ENCODE results near the gene PRSS22. TPM values are rescaled to one million over a fixed set of nuclear protein-coding genes. Genes with fewer than 3 reads are reported as not detected.

PRSS22 gene
- polyA plus RNA-seq, 1 donor (not counting 4 experiments of a cell fraction or from before 2014, with no cell fraction given) = 2.2 TPM

- Histone ChIP-seq H3K9me3 (ENCODE audit: control insufficient read depth, low read depth, low read length) (no peaks in the 10 kb centered on the region), H3K4me3 (ENCODE audit: control insufficient read depth in 2 of 3, extremely low read depth in 1 of 3, insufficient read depth in 2 of 3, low read depth in 1 of 3, low read length in 3 of 3) (no peak overlapping the region), H3K4me2 (ENCODE audit: control insufficient read depth, extremely low read depth, insufficient read depth, low read depth, low read length) (no peak overlapping the region), H4K20me1 (ENCODE audit: control insufficient read depth, extremely low read depth, insufficient read depth, low read length) (no peaks in the 10 kb centered on the region), H3K27ac (ENCODE audit: control insufficient read depth, insufficient read depth, low read length) (no peak overlapping the region), H3K9ac (ENCODE audit: control insufficient read depth, extremely low read depth, insufficient read depth, low read length) (no peak overlapping the region), H3K27me3 (ENCODE audit: control insufficient read depth, extremely low read depth, insufficient read depth, low read length) (no peaks in the 10 kb centered on the region), H2AFZ (ENCODE audit: control insufficient read depth, low read length) (no peak overlapping the region), H3K79me2 (ENCODE audit: control insufficient read depth, insufficient read depth, low read length) (no peaks in the 10 kb centered on the region), H3K36me3 (ENCODE audit: control insufficient read depth in 2 of 2, extremely low read depth in 1 of 2, insufficient read depth in 2 of 2, low read length in 2 of 2) (peaks cover 0 to 3% of the 10 kb centered on the region in 2 experiments), H3K9me1 (ENCODE audit: control insufficient read depth, extremely low read depth, insufficient read depth, low read length) (no peaks in the 10 kb centered on the region), H3K4me1 (ENCODE audit: control insufficient read depth, extremely low read depth, insufficient read depth, low read length) (peaks cover 13% of the 10 kb centered on the region)
- dilution Hi-C loops (cut with MboI; ENCODE audit: extremely low pct_ligation_motif_present, low sequenced_read_pairs) = no loop called here
- no peak for DNase-seq (ENCODE audit: low read depth, low spot score)
- no peak for FAIRE-seq
- TF ChIP-seq EZH2 (IDR thresholded peaks at IDR 0.05; ENCODE audit: low read length) (no peak), CTCF (optimal IDR thresholded peaks at IDR 0.05 in 1 of 3, IDR thresholded peaks at IDR 0.05 in 1 of 3, conservative IDR thresholded peaks at IDR 0.05 in 1 of 3; ENCODE audit: extremely low read depth in 1 of 3, insufficient read depth in 2 of 3, low read length in 3 of 3) (no peak)
Observed at GRCh38 chr16:2853531-2854073, 4.4 kb downstream of the PRSS22 start.

GRCh38 chr16:2852731-2853507 lies 5.1 kb downstream of the PRSS22 start:
- dilution Hi-C loops (cut with MboI; ENCODE audit: extremely low pct_ligation_motif_present, low sequenced_read_pairs) = no loop called here
- no peaks in the 10 kb centered on the region for H3K27me3 ChIP-seq (ENCODE audit: control insufficient read depth, extremely low read depth, insufficient read depth, low read length)
- no peak overlapping the region for H3K9ac ChIP-seq (ENCODE audit: control insufficient read depth, extremely low read depth, insufficient read depth, low read length)
- DNase-seq (ENCODE audit: low read depth, low spot score) (no peak), FAIRE-seq (no peak)
- H3K9me3 ChIP-seq (ENCODE audit: control insufficient read depth, low read depth, low read length) = no peaks in the 10 kb centered on the region
- H2AFZ ChIP-seq (ENCODE audit: control insufficient read depth, low read length) = no peak overlapping the region
- H3K4me3 ChIP-seq (ENCODE audit: control insufficient read depth in 2 of 3, extremely low read depth in 1 of 3, insufficient read depth in 2 of 3, low read depth in 1 of 3, low read length in 3 of 3) = no peak overlapping the region
- no peak overlapping the region for H3K4me2 ChIP-seq (ENCODE audit: control insufficient read depth, extremely low read depth, insufficient read depth, low read depth, low read length)
- no peaks in the 10 kb centered on the region for H3K79me2 ChIP-seq (ENCODE audit: control insufficient read depth, insufficient read depth, low read length)
- no peak overlapping the region for H3K27ac ChIP-seq (ENCODE audit: control insufficient read depth, insufficient read depth, low read length)
- TF ChIP-seq CTCF (optimal IDR thresholded peaks at IDR 0.05 in 1 of 3, IDR thresholded peaks at IDR 0.05 in 1 of 3, conservative IDR thresholded peaks at IDR 0.05 in 1 of 3; ENCODE audit: extremely low read depth in 1 of 3, insufficient read depth in 2 of 3, low read length in 3 of 3) = no peak
- TF ChIP-seq EZH2 (IDR thresholded peaks at IDR 0.05; ENCODE audit: low read length) = no peak
- no peaks in the 10 kb centered on the region for H4K20me1 ChIP-seq (ENCODE audit: control insufficient read depth, extremely low read depth, insufficient read depth, low read length)
- peaks cover 6% of the 10 kb centered on the region for H3K4me1 ChIP-seq (ENCODE audit: control insufficient read depth, extremely low read depth, insufficient read depth, low read length)
- peaks cover 0 to 3% of the 10 kb centered on the region in 2 experiments for H3K36me3 ChIP-seq (ENCODE audit: control insufficient read depth in 2 of 2, extremely low read depth in 1 of 2, insufficient read depth in 2 of 2, low read length in 2 of 2)
- no peaks in the 10 kb centered on the region for H3K9me1 ChIP-seq (ENCODE audit: control insufficient read depth, extremely low read depth, insufficient read depth, low read length)
